GM03348 (cell line): ENCODE measurements around the gene SHANK1.

Source experiments
- DNase-seq: peaks from one replicate; pipeline ENCODE4 v3.0.0; 2012; ENCODE audit warnings: low spot score

SHANK1 gene

GRCh38 chr19:50728084-50728737, 8.6 kb upstream of the SHANK1 start:
- peak; percentile 66 for DNase-seq

DNA sequence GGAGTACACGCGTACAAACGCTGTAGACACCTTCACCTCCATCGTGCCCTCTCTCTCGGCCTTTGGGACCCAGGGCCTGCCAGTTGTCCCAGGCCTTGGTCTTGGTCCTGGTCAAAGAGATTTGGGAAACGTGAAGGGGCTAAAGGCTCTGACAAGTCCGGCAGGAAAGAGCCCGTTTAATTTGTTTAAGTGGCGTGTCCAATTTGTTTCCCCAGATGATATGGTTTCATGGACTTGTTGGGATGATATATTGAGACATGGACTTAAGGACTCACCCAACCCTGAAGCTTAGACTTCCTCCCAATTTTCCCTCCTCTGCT, 6.3 kb upstream of the SHANK1 start:
- DNase-seq = no peak

GRCh38 chr19:50725218-50725910, 5.8 kb upstream of the SHANK1 start:
- no peak for DNase-seq

DNA sequence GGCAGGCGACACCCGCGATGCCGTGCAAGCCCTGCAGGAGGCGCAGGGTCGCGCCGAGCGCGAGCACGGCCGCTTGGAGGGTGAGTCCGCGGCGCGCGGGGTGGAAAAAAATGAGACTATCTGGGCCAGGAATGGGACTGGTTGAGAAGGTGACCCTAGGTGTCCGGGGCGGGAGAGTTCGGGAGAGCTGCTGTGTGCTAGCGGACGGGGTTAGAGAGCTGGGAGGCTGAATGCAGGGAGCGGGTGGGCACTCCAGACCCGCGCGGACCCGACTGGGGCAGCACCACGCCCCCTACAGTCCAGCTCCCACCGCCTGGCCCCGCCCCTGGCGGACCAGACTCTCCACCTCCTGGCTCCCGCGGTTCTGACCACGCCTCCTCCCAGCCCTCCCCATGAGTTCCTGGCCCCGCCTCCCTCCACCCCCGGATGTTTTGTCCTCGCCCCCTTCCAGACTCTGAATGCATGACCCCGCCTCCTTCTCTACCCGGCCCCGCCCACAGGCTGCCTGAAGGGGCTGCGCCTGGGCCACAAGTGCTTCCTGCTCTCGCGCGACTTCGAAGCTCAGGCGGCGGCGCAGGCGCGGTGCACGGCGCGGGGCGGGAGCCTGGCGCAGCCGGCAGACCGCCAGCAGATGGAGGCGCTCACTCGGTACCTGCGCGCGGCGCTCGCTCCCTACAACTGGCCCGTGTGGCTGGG, 5.1 kb upstream of the SHANK1 start:
- peak; percentile 100 for DNase-seq

DNA sequence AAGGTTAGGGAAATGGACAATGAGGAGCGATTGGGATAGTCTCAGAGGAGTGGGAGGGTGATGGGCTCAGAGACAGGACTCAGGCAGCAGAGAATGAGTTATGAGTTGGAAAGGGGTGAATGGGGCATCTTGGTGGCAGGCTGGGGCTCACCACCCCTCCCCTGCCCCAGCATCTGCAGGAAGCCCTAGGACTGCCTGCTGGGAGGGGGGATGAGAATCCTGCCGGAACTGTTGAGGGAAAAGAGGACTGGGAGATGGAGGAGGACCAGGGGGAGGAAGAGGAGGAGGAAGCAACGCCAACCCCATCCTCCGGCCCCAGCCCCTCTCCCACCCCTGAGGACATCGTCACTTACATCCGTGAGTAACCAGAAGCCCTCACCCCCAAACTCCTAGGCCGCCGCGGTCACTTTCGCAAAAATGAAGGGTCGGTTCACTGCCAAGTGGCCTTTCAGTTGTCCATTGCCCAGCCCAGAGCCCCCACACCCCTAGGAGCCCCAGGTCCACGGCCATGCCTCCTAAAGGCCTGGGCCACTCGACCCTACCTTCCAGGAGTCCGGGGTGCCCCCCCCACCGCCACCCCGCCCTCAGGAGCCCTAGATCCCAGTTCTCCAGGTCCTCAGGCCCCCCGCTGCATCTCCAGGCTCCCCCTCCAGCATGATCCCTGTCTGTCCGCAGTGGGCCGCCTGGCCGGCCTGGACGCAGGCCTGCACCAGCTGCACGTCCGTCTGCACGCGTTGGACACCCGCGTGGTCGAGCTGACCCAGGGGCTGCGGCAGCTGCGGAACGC, 4.3 kb upstream of the SHANK1 start:
- no peak for DNase-seq

GRCh38 chr19:50723069-50723468, 3.5 kb upstream of the SHANK1 start, which contains the start of gene CLEC11A:
Gene CLEC11A (plus strand): TSS chr19:50723364. CDS start chr19:50723526, 162 bp downstream.
- peak; percentile 90 for DNase-seq

DNA sequence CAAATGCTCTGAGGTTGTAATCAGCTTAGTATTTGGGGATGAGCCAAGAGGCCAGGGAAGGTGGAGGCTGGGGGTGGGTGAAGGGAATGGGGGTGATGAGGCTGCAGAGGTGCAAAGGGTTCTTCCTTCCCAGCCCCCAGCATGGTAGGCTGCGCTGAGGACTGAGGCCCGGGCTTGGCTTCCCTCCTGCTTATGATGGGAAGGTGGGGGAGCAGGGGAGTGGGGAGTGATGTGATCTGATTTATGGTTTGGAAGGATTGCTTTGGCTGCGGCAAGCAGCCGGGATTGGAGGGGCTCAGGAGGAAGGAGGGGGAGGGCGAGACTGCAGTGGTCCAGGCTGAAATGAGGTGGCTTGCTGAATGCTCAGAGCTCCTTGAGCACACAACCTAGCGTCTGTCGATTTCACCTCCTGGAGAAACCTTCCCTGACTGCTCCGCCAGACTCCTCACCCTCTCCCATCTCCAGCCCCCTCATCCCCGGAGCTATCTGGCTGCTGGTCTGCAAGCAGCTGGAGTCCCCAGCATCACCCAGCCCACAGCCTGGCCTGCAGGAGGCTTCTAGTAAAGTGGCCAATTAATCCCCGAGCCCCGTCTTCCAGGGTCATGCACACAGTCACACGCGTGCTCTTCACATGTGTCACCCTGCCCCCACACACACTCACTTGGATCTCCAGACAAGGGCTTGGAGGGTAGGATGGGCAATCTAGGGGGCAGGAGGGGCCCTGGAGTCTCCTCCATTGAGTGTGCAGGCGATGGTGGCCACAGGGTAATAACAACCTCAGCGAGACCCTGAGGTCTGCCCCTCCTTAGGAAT, 2.8 kb upstream of the SHANK1 start:
- no peak for DNase-seq

DNA sequence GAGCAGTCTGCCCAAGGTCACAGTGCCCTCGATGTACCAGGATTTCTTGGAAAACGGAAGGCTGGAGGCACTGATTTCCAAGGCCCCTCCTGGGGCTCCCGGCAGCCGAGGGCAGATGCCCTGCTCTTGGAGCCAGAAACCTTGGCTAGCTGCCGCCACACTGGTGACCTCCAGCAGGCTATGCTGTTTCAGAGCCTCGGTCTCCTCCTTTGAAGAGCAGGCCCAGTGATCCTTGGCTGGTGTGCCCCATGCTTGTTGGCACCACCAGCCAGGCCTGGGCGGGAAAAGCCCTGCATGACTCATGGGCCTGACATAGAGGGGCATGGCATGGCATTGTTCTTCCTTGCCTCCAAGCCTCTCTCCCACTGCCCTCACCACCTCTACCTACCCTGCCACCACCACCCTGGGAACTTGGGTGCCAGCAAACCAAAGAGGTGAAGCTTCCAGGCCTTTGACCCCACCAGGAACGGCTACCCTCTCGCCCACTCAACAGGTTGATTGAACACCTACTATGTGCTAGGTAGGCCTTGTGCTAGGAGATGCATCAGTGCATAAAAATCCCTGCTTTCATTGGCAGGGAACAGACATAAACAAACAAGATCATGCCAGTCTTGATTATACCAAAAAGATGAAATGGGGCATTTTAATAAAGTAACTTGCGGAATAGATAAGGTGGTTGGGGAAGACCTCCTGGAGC, 2.0 kb upstream of the SHANK1 start:
- no peak for DNase-seq

- DNase-seq = peak; percentile 61
Observed at GRCh38 chr19:50720921-50721381, 1.3 kb upstream of the SHANK1 start.

GRCh38 chr19:50720181-50720920, 749 bp upstream of the SHANK1 start:
- no peak for DNase-seq

DNA sequence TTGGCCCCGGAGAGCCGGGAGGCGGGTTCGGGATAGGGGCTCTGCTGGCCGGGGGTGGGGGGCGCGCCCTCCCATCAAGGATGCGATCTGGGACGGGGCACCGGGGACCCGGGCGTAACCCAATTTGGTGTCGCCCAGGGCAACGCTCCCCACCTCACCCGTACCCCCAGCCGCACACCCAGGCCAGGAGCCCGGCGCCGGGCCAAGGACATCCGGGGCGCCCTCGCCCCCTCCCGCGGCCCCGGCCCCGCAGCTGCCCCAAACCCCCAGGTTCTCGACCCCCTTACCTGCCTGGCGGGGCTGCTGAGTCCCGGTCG, 525 bp downstream of the SHANK1 start:
- DNase-seq = no peak

GRCh38 chr19:50718255-50719118, 1.1 kb downstream of the SHANK1 start:
- DNase-seq = peak; percentile 64

DNA sequence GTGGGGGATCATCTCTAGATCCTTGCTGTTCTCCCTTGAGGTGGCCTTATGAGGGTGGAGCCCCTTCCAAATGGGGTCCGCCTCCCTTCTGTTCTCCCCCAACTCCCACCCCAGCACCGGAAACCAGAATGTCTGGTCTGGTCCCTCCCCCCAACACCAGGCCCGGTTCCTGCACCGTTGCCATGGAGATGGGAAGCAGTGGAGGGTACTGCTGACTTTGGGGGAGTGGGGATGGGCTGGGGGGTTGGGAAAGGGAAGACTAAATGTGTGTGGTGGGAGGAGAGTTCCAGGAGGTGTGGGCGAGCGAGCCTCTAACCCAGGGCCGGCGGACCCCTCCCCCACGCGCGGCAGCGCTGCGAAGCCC, 1.7 kb downstream of the SHANK1 start:
- DNase-seq = no peak

- no peak for DNase-seq
Observed at GRCh38 chr19:50717026-50717723, 2.4 kb downstream of the SHANK1 start.

- no peak for DNase-seq
Observed at GRCh38 chr19:50716178-50717025, 3.2 kb downstream of the SHANK1 start.

GRCh38 chr19:50713556-50714236, 5.9 kb downstream of the SHANK1 start:
- no peak for DNase-seq

DNA sequence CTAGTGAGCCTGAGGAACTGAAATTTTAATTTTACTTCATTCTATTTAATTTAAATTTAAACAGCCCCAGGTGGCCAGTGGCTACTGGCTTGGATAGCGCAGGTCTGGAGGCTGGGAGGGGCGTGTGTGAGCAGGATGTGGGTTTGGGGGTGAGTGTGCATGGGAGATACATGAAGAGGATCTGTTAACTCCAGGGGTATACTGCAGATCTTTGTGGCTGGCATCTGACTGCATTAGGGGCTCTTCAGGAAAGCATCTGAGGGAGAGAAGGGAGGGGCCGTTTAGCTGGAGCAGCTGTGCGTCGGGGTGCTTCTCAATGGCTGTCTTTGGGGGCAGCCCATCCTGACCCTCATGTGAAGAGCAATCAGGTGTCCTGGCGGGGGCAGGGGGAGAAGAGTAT, 6.8 kb downstream of the SHANK1 start:
- no peak for DNase-seq
